ENCODE results near the gene ANKRD50.

Gene ANKRD50

DNA sequence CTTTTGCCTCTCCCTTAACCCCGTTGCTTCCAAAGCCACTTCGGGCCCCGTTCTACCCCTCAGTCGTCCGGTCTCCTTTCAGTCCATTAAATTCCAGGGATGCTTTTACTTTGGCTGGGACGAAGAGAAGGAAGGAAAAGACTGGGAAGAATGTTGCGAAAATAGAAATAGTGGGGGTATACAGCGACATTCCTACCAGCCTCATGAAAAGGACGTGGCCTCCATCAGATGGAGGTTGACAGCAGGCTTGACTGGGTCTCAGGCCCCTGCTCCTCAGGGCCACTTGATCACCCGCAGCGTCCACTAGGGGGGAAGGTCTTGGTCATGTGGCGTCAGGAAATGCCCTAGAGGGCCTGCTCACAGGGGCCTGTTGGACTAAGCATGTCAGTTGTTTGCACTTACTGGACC, 657 bp upstream of the ANKRD50 start:
- TF ChIP-seq CEBPB (IDR thresholded peaks at IDR 0.05): no peak
- TF ChIP-seq YY1 (IDR thresholded peaks at IDR 0.05; ENCODE audit: low read depth): no peak
- TF ChIP-seq TEAD4 (IDR thresholded peaks at IDR 0.05): peak; percentile 78
- TF ChIP-seq TCF12 (IDR thresholded peaks at IDR 0.05; ENCODE audit: low read depth): 0 out of 2 replicates have a peak, but pooled peaks have one; percentile 13
- no peak for TF ChIP-seq EGR1 (IDR thresholded peaks at IDR 0.05)
- no peak; the same call in 1 of the 2 replicates for TF ChIP-seq MAX (IDR thresholded peaks at IDR 0.05)
- no peak for TF ChIP-seq ZBTB7A (IDR thresholded peaks at IDR 0.05; ENCODE audit: low read depth)
- no peak for TF ChIP-seq NFIC (IDR thresholded peaks at IDR 0.05)
- no peak for TF ChIP-seq FOXM1 (IDR thresholded peaks at IDR 0.05; ENCODE audit: borderline replicate concordance, low read depth)
- no peak for TF ChIP-seq REST (IDR thresholded peaks at IDR 0.05; ENCODE audit: low read depth)
- TF ChIP-seq EP300 (IDR thresholded peaks at IDR 0.05; ENCODE audit: borderline replicate concordance): no peak
- 0 out of 2 replicates have a peak, but pooled peaks have one; percentile 5 for TF ChIP-seq RAD21 (IDR thresholded peaks at IDR 0.05; ENCODE audit: low read depth)
- no peak for TF ChIP-seq CREB1 (IDR thresholded peaks at IDR 0.05; ENCODE audit: low read depth)
- TF ChIP-seq TAF1 (IDR thresholded peaks at IDR 0.05; ENCODE audit: low read depth): no peak
- TF ChIP-seq, protein P1, sequence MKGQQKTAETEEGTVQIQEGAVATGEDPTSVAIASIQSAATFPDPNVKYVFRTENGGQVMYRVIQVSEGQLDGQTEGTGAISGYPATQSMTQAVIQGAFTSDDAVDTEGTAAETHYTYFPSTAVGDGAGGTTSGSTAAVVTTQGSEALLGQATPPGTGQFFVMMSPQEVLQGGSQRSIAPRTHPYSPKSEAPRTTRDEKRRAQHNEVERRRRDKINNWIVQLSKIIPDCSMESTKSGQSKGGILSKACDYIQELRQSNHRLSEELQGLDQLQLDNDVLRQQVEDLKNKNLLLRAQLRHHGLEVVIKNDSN (IDR thresholded peaks at IDR 0.05): peak; percentile 79

GRCh38 chr4:124711471-124712371, 811 bp downstream of the ANKRD50 start:
- TF ChIP-seq CREB1 (IDR thresholded peaks at IDR 0.05; ENCODE audit: low read depth) (no peak), CEBPB (IDR thresholded peaks at IDR 0.05) (no peak), REST (IDR thresholded peaks at IDR 0.05; ENCODE audit: low read depth) (no peak), MAX (IDR thresholded peaks at IDR 0.05) (0 out of 2 replicates have a peak, but pooled peaks have one; percentile 19), EP300 (IDR thresholded peaks at IDR 0.05; ENCODE audit: borderline replicate concordance) (no peak), NFIC (IDR thresholded peaks at IDR 0.05) (peak; percentile 30; the same call in 1 of the 2 replicates), TAF1 (IDR thresholded peaks at IDR 0.05; ENCODE audit: low read depth) (no peak), ZBTB7A (IDR thresholded peaks at IDR 0.05; ENCODE audit: low read depth) (peak; percentile 50; the same call in 1 of the 2 replicates), RAD21 (IDR thresholded peaks at IDR 0.05; ENCODE audit: low read depth) (peak; percentile 30; the same call in 1 of the 2 replicates), TCF12 (IDR thresholded peaks at IDR 0.05; ENCODE audit: low read depth) (peak; percentile 53; the same call in 1 of the 2 replicates)
- TF ChIP-seq, protein P1 (IDR thresholded peaks at IDR 0.05): no peak

- TF ChIP-seq NFIC (IDR thresholded peaks at IDR 0.05): no peak
- no peak for TF ChIP-seq EP300 (IDR thresholded peaks at IDR 0.05; ENCODE audit: borderline replicate concordance)
- no peak for TF ChIP-seq TAF1 (IDR thresholded peaks at IDR 0.05; ENCODE audit: low read depth)
- TF ChIP-seq TCF12 (IDR thresholded peaks at IDR 0.05; ENCODE audit: low read depth): no peak
- TF ChIP-seq, protein P1 (IDR thresholded peaks at IDR 0.05): no peak
- no peak for TF ChIP-seq RAD21 (IDR thresholded peaks at IDR 0.05; ENCODE audit: low read depth)
- TF ChIP-seq TEAD4 (IDR thresholded peaks at IDR 0.05): no peak
- no peak for TF ChIP-seq ZBTB7A (IDR thresholded peaks at IDR 0.05; ENCODE audit: low read depth)
- TF ChIP-seq YY1 (IDR thresholded peaks at IDR 0.05; ENCODE audit: low read depth): no peak
These were observed 1.6 kb downstream of the ANKRD50 start for GRCh38 chr4:124710911-124711310.

- TF ChIP-seq TCF12 (IDR thresholded peaks at IDR 0.05; ENCODE audit: low read depth) (no peak), TEAD4 (IDR thresholded peaks at IDR 0.05) (no peak), CEBPB (IDR thresholded peaks at IDR 0.05) (no peak), NFIC (IDR thresholded peaks at IDR 0.05) (no peak), REST (IDR thresholded peaks at IDR 0.05; ENCODE audit: low read depth) (no peak), EP300 (IDR thresholded peaks at IDR 0.05; ENCODE audit: borderline replicate concordance) (no peak), CREB1 (IDR thresholded peaks at IDR 0.05; ENCODE audit: low read depth) (no peak), TAF1 (IDR thresholded peaks at IDR 0.05; ENCODE audit: low read depth) (no peak), RAD21 (IDR thresholded peaks at IDR 0.05; ENCODE audit: low read depth) (no peak), FOXM1 (IDR thresholded peaks at IDR 0.05; ENCODE audit: borderline replicate concordance, low read depth) (no peak), EGR1 (IDR thresholded peaks at IDR 0.05) (no peak), YY1 (IDR thresholded peaks at IDR 0.05; ENCODE audit: low read depth) (no peak)
- TF ChIP-seq, protein P1 (IDR thresholded peaks at IDR 0.05): no peak
These were observed 2.4 kb downstream of the ANKRD50 start for GRCh38 chr4:124710015-124710741.

Measured in Ishikawa (cell line).